ENCODE results near the gene TRAF3IP1. TPM values are rescaled to one million over a fixed set of nuclear protein-coding genes. Genes with fewer than 3 reads are reported as not detected.

Gene TRAF3IP1
- total RNA-seq, 4 donors from 2014 or later: 1.1 to 14.1 (median 10.4) TPM

- H3K27me3 ChIP-seq: no peaks in the 10 kb centered on the region
- no peak overlapping the region for H3K4me3 ChIP-seq
- 93% methylated on average over 13 of the region's 13 CpGs; no CpG with 5 or more reads in 1 of the 2 donors for WGBS, 2 donors (ENCODE audit: low coverage in 1 of 2)
- intact Hi-C loops (cut with DNase I; ENCODE audit: low total_unique reads) (no loop called here), in situ Hi-C loops (cut with MboI; ENCODE audit: low pct_ligation_motif_present in 1 of 4, low pct_unique_long_range_greater_than_20kb in 1 of 4, low sequenced_read_pairs in 3 of 4) (no loop called here)
- no peaks in the 10 kb centered on the region for H3K36me3 ChIP-seq
- peaks cover 0 to 8% (median 7%) of the 10 kb centered on the region in 4 donors for H3K4me1 ChIP-seq
- no peak for DNase-seq
- TF ChIP-seq POLR2AphosphoS5 (IDR thresholded peaks at IDR 0.05): no peak
- no peak for TF ChIP-seq CTCF (IDR thresholded peaks at IDR 0.05)
- TF ChIP-seq EP300 (IDR thresholded peaks at IDR 0.05; ENCODE audit: low read depth): no peak
- TF ChIP-seq POLR2A (IDR thresholded peaks at IDR 0.05): no peak
- no peaks in the 10 kb centered on the region for H3K9me3 ChIP-seq
- H3K27ac ChIP-seq: no peak overlapping the region
Measured at GRCh38 chr2:238315031-238315595, 5.2 kb upstream of the TRAF3IP1 start.

- TF ChIP-seq EP300 (IDR thresholded peaks at IDR 0.05; ENCODE audit: low read depth): no peak
- no peak for TF ChIP-seq POLR2AphosphoS5 (IDR thresholded peaks at IDR 0.05)
- no peak for TF ChIP-seq CTCF (IDR thresholded peaks at IDR 0.05)
- no peak for TF ChIP-seq POLR2A (IDR thresholded peaks at IDR 0.05)
- H3K4me3 ChIP-seq: peak overlapping the region; percentile 81 to 97 (median 92)
- no peak for DNase-seq
- peak overlapping the region; percentile 51 to 75 (median 70) for H3K27ac ChIP-seq
- intact Hi-C loops (cut with DNase I; ENCODE audit: low total_unique reads): no loop called here
- in situ Hi-C loops (cut with MboI; ENCODE audit: low pct_ligation_motif_present in 1 of 4, low pct_unique_long_range_greater_than_20kb in 1 of 4, low sequenced_read_pairs in 3 of 4): no loop called here
- no peaks in the 10 kb centered on the region for H3K9me3 ChIP-seq
- H3K4me1 ChIP-seq: peaks cover 0 to 19% (median 17%) of the 10 kb centered on the region in 4 donors
- H3K36me3 ChIP-seq: no peaks in the 10 kb centered on the region
- no peaks in the 10 kb centered on the region for H3K27me3 ChIP-seq
- 2% methylated on average over 32 of the region's 65 CpGs; no CpG with 5 or more reads in 1 of the 2 donors for WGBS, 2 donors (ENCODE audit: low coverage in 1 of 2)
Measured at GRCh38 chr2:238320648-238321281, 447 bp downstream of the TRAF3IP1 start.

- in situ Hi-C loops (cut with MboI; ENCODE audit: low pct_ligation_motif_present in 1 of 4, low pct_unique_long_range_greater_than_20kb in 1 of 4, low sequenced_read_pairs in 3 of 4): no loop called here
- peak overlapping the region in 2 of 4 donors; percentile 81 to 96 for H3K4me3 ChIP-seq
- 81% methylated on average over 9 of the region's 9 CpGs; no CpG with 5 or more reads in 1 of the 2 donors for WGBS, 2 donors (ENCODE audit: low coverage in 1 of 2)
Measured at GRCh38 chr2:238321467-238321866, 1.1 kb downstream of the TRAF3IP1 start.

More at GRCh38 chr2:238321467-238321866, 1.1 kb downstream of the TRAF3IP1 start:
- Histone ChIP-seq H3K9me3 (no peaks in the 10 kb centered on the region), H3K27ac (no peak overlapping the region), H3K4me1 (peaks cover 0 to 19% (median 17%) of the 10 kb centered on the region in 4 donors), H3K36me3 (no peaks in the 10 kb centered on the region), H3K27me3 (no peaks in the 10 kb centered on the region)
- no peak for DNase-seq
- TF ChIP-seq POLR2A (IDR thresholded peaks at IDR 0.05): no peak
- no peak for TF ChIP-seq CTCF (IDR thresholded peaks at IDR 0.05)
- no peak for TF ChIP-seq POLR2AphosphoS5 (IDR thresholded peaks at IDR 0.05)
- no peak for TF ChIP-seq EP300 (IDR thresholded peaks at IDR 0.05; ENCODE audit: low read depth)
- intact Hi-C loops (cut with DNase I; ENCODE audit: low total_unique reads): no loop called here
